ENCODE measurements around the gene RFESD. TPM values are rescaled to one million over a fixed set of nuclear protein-coding genes. Genes with fewer than 3 reads are reported as not detected.
A peak's percentile ranks its signal among the peaks of the same experiment; 100 is the strongest.

RFESD gene
- total and polyA plus RNA-seq, 2 of the 13 experiments (the other 11 are each of a cell fraction or from before 2014, with no cell fraction given): 1.1 to 2.2 TPM

- TF ChIP-seq IRF9 (CRISPR knock-in tag; IDR thresholded peaks at IDR 0.05; ENCODE audit: borderline replicate concordance): no peak
- no peak for TF ChIP-seq ATF1 (CRISPR knock-in tag; IDR thresholded peaks at IDR 0.05)
- no peak for TF ChIP-seq ZNF670 (CRISPR knock-in tag; IDR thresholded peaks at IDR 0.05; ENCODE audit: borderline replicate concordance)
- no peak for TF ChIP-seq ZBTB1 (CRISPR knock-in tag; IDR thresholded peaks at IDR 0.05; ENCODE audit: borderline replicate concordance)
- peak; percentile 33; the same call in 1 of the 2 replicates for TF ChIP-seq RAD21 (CRISPR knock-in tag; IDR thresholded peaks at IDR 0.05)
Measured at GRCh38 chr5:95664204-95664786, 17.7 kb downstream of the RFESD start (continued).

- no TSS peak for BruUV-seq (replicated peaks)
- H3K4me3 ChIP-seq (replicated peaks in 1 of 3; ENCODE audit: insufficient read depth in 1 of 3, low read depth in 2 of 3, low read length in 3 of 3): no peak overlapping the region
- CTCF ChIA-PET (ENCODE audit: low intra/inter-chr PET ratio, low total read pairs): no interaction called here
- H3K27me3 ChIP-seq (ENCODE audit: control insufficient read depth in 1 of 2, insufficient read depth in 2 of 2, low read length in 2 of 2): no peaks in the 10 kb centered on the region
- ATAC-seq (no peak), DNase-seq (ENCODE audit: low spot score) (no peak), FAIRE-seq (no peak)
- no peak overlapping the region for H3K27ac ChIP-seq (ENCODE audit: extremely low read length, insufficient read depth, low read length)
- 53% methylated on average over 4 of the region's 4 CpGs for WGBS (ENCODE audit: low lambda C conversion rate)
- H3K36me3 ChIP-seq (replicated peaks in 1 of 2; ENCODE audit: control insufficient read depth in 1 of 2, insufficient read depth in 2 of 2, low read length in 2 of 2): no peaks in the 10 kb centered on the region
- TF ChIP-seq ZSCAN9 (CRISPR knock-in tag; IDR thresholded peaks at IDR 0.05; ENCODE audit: borderline replicate concordance) (no peak), FOSL2 (CRISPR knock-in tag; IDR thresholded peaks at IDR 0.05) (no peak), ZFP36L2 (CRISPR knock-in tag; IDR thresholded peaks at IDR 0.05) (no peak), IRF2 (CRISPR knock-in tag; IDR thresholded peaks at IDR 0.05) (no peak), PBX3 (CRISPR knock-in tag; IDR thresholded peaks at IDR 0.05; ENCODE audit: borderline replicate concordance) (no peak), MNT (IDR thresholded peaks at IDR 0.05) (no peak), JARID2 (CRISPR knock-in tag; IDR thresholded peaks at IDR 0.05; ENCODE audit: insufficient replicate concordance) (no peak), AKAP8 (CRISPR knock-in tag; IDR thresholded peaks at IDR 0.05) (no peak), MAZ (IDR thresholded peaks at IDR 0.05; ENCODE audit: borderline replicate concordance, low read depth, low read length) (no peak), MAZ (CRISPR knock-in tag; IDR thresholded peaks at IDR 0.05; ENCODE audit: low read depth) (no peak), FLYWCH1 (CRISPR knock-in tag; IDR thresholded peaks at IDR 0.05) (no peak), MXD4 (CRISPR knock-in tag; IDR thresholded peaks at IDR 0.05) (no peak), ZNF598 (CRISPR knock-in tag; IDR thresholded peaks at IDR 0.05; ENCODE audit: borderline replicate concordance) (no peak), ZNF12 (CRISPR knock-in tag; IDR thresholded peaks at IDR 0.05) (no peak), ZNF264 (CRISPR knock-in tag; IDR thresholded peaks at IDR 0.05) (no peak), ZNF34 (CRISPR knock-in tag; IDR thresholded peaks at IDR 0.05; ENCODE audit: borderline replicate concordance) (no peak)
- H3K4me2 ChIP-seq (ENCODE audit: low read depth, low read length): no peak overlapping the region
- in situ Hi-C loops (cut with HindIII; ENCODE audit: extremely low pct_ligation_motif_present, low pct_unique_long_range_greater_than_20kb): no loop called here
- POLR2A ChIA-PET: interaction anchor here (1.0 kb wide), 1 partner anchor 20 kb away, joined by 3 read pairs; the partner anchor contains the start of gene RFESD
- H4K20me1 ChIP-seq (ENCODE audit: insufficient read depth, low read length): no peaks in the 10 kb centered on the region
- no peaks in the 10 kb centered on the region for H3K79me2 ChIP-seq (ENCODE audit: insufficient read depth, low read length)
- H3K9me3 ChIP-seq (ENCODE audit: low read length): no peaks in the 10 kb centered on the region
- H3K9ac ChIP-seq (ENCODE audit: insufficient read depth, low read depth, low read length): no peak overlapping the region
- peaks cover 28% of the 10 kb centered on the region for H3K4me1 ChIP-seq (ENCODE audit: insufficient read depth, low read length)
- intact Hi-C loops (cut with micrococcal nuclease; ENCODE audit: unreplicated experiment): no loop called here
- H2AFZ ChIP-seq (ENCODE audit: low read length): no peak overlapping the region
Measured at GRCh38 chr5:95667061-95667618, 20.6 kb downstream of the RFESD start.
